Neural progenitor cell (in vitro differentiated cells): ENCODE results near the gene PEX16. TPM values are rescaled to one million over a fixed set of nuclear protein-coding genes. Genes with fewer than 3 reads are reported as not detected.

Experiments used
- DNase-seq: peaks from one replicate; pipeline ENCODE4 v3.0.0-alpha.2; 2016; ENCODE audit warnings: low spot score
- H2AFZ ChIP-seq: fragments of 200-600 bp; sonication (generic); replicated peaks from 2 replicates; pipeline ENCODE4 v1.6.1; 2016; ENCODE audit warnings: antibody characterized with exemption
- H3F3A ChIP-seq: fragments of 200-600 bp; sonication (generic); 2 replicates; pipeline ENCODE4 v1.6.1; 2016; ENCODE audit warnings: antibody characterized with exemption, low read depth
- H3K27ac ChIP-seq: fragments of 200-600 bp; sonication (generic); 2 replicates; pipeline ENCODE4 v1.5.1; 2016; ENCODE audit warnings: mild to moderate bottlenecking
- H3K27me3 ChIP-seq: fragments of 200-600 bp; sonication (generic); 2 replicates; pipeline ENCODE4 v1.6.1; 2016; ENCODE audit warnings: mild to moderate bottlenecking, moderate library complexity
- H3K36me3 ChIP-seq: fragments of 200-600 bp; sonication (generic); 2 replicates; pipeline ENCODE4 v1.5.1; 2016
- H3K4me1 ChIP-seq: fragments of 200-600 bp; sonication (generic); 2 replicates; pipeline ENCODE4 v1.6.1; 2016; ENCODE audit warnings: mixed run types
- H3K4me2 ChIP-seq: fragments of 200-600 bp; sonication (generic); 2 replicates; pipeline ENCODE4 v1.6.1; 2016
- H3K4me3 ChIP-seq: fragments of 200-600 bp; sonication (generic); 2 replicates; pipeline ENCODE4 v1.5.1; 2016
- H3K79me2 ChIP-seq: fragments of 200-600 bp; sonication (generic); 2 replicates; pipeline ENCODE4 v1.6.1; 2016; ENCODE audit warnings: low read depth
- H3K9ac ChIP-seq: fragments of 200-600 bp; sonication (generic); 2 replicates; pipeline ENCODE4 v1.6.1; 2016
- H3K9me3 ChIP-seq: fragments of 200-600 bp; sonication (generic); 2 replicates; pipeline ENCODE4 v1.5.1; 2016; ENCODE audit warnings: low read depth
- H4K20me1 ChIP-seq: fragments of 200-600 bp; sonication (generic); 2 replicates; pipeline ENCODE4 v1.6.1; 2016; ENCODE audit warnings: low read depth
- H3K27ac Mint-ChIP-seq: 3 replicates; pipeline ENCODE4 v1.8.0; 2021; ENCODE audit warnings: mixed read lengths
- H3K27me3 Mint-ChIP-seq: 2 replicates; pipeline ENCODE4 v1.8.0; 2022; ENCODE audit warnings: low read depth, mild to moderate bottlenecking, inconsistent platforms, moderate library complexity, mixed read lengths; ENCODE audit not compliant: insufficient read depth
- H3K36me3 Mint-ChIP-seq: 3 replicates; pipeline ENCODE4 v1.8.0; 2021; ENCODE audit warnings: mixed read lengths
- H3K4me1 Mint-ChIP-seq: 3 replicates; pipeline ENCODE4 v1.8.0; 2021; ENCODE audit warnings: mixed read lengths
- H3K4me3 Mint-ChIP-seq: 3 replicates; pipeline ENCODE4 v1.8.0; 2021; ENCODE audit warnings: mild to moderate bottlenecking, moderate library complexity, mixed read lengths
- H3K9me3 Mint-ChIP-seq: 3 replicates; pipeline ENCODE4 v1.8.0; 2020; ENCODE audit warnings: mixed read lengths
- CTCF ChIP-seq: fragments of 200-600 bp; sonication (generic); IDR thresholded peaks from 2 replicates; pipeline ENCODE4 v1.5.1; 2017; ENCODE audit warnings: antibody characterized with exemption, mild to moderate bottlenecking
- EZH2 ChIP-seq: fragments of 200-600 bp; sonication (generic); IDR thresholded peaks from 2 replicates; pipeline ENCODE4 v1.6.1; 2017; ENCODE audit warnings: antibody characterized with exemption, mild to moderate bottlenecking, moderate library complexity
- EZH2phosphoT487 ChIP-seq: fragments of 200-600 bp; sonication (generic); IDR thresholded peaks from 2 replicates; pipeline ENCODE4 v1.6.1; 2017; ENCODE audit warnings: antibody characterized with exemption
- total RNA-seq: library from RNA; depleted of rRNA; stranded (reverse); fragments of >200 nt; gene quantifications from 2 replicates; pipeline ENCODE4 v1.2.3, GENCODE V29; 2015; ENCODE audit warnings: low replicate concordance

PEX16 gene
- total RNA-seq, 1 donor from 2014 or later = 11.6 TPM

GRCh38 chr11:45930031-45930794 is 12.5 kb upstream of the PEX16 start:
- Histone ChIP-seq H3K9me3 (no peaks in the 10 kb centered on the region), H2AFZ (no peak overlapping the region), H3K27me3 (no peaks in the 10 kb centered on the region), H3K27ac (no peak overlapping the region), H3K4me1 (no peaks in the 10 kb centered on the region), H4K20me1 (peaks cover 8% of the 10 kb centered on the region), H3K9ac (no peak overlapping the region), H3K4me3 (no peak overlapping the region), H3K36me3 (no peaks in the 10 kb centered on the region), H3K79me2 (no peaks in the 10 kb centered on the region), H3F3A (peaks cover 10% of the 10 kb centered on the region), H3K4me2 (no peak overlapping the region)
- H3K4me3 Mint-ChIP-seq = no peak overlapping the region
- H3K4me1 Mint-ChIP-seq = no peaks in the 10 kb centered on the region
- peaks cover 11% of the 10 kb centered on the region for H3K27me3 Mint-ChIP-seq
- H3K36me3 Mint-ChIP-seq = peaks cover 5% of the 10 kb centered on the region
- no peak for TF ChIP-seq EZH2phosphoT487
- TF ChIP-seq EZH2 = no peak
- TF ChIP-seq CTCF = no peak
- no peak for DNase-seq
- H3K27ac Mint-ChIP-seq = no peak overlapping the region
- H3K9me3 Mint-ChIP-seq = no peaks in the 10 kb centered on the region

- Histone ChIP-seq H3K27me3 (no peaks in the 10 kb centered on the region), H3K9ac (no peak overlapping the region), H3K4me1 (no peaks in the 10 kb centered on the region), H3F3A (peaks cover 10% of the 10 kb centered on the region), H2AFZ (no peak overlapping the region), H3K36me3 (no peaks in the 10 kb centered on the region), H3K79me2 (no peaks in the 10 kb centered on the region), H3K9me3 (no peaks in the 10 kb centered on the region), H3K4me2 (no peak overlapping the region), H4K20me1 (peaks cover 10% of the 10 kb centered on the region), H3K4me3 (no peak overlapping the region), H3K27ac (no peak overlapping the region)
- H3K4me1 Mint-ChIP-seq = no peaks in the 10 kb centered on the region
- H3K36me3 Mint-ChIP-seq = peaks cover 5% of the 10 kb centered on the region
- no peaks in the 10 kb centered on the region for H3K9me3 Mint-ChIP-seq
- no peak overlapping the region for H3K27ac Mint-ChIP-seq
- TF ChIP-seq CTCF (no peak), EZH2phosphoT487 (no peak), EZH2 (no peak)
- DNase-seq = no peak
- H3K27me3 Mint-ChIP-seq = peaks cover 16% of the 10 kb centered on the region
- no peak overlapping the region for H3K4me3 Mint-ChIP-seq
These were observed 11.9 kb upstream of the PEX16 start for GRCh38 chr11:45929486-45930030.

- H3K9ac ChIP-seq = no peak overlapping the region
- H2AFZ ChIP-seq = no peak overlapping the region
- H4K20me1 ChIP-seq = peaks cover 15% of the 10 kb centered on the region
- no peak for DNase-seq
- H3K36me3 ChIP-seq = no peaks in the 10 kb centered on the region
- H3K4me1 ChIP-seq = no peaks in the 10 kb centered on the region
- TF ChIP-seq CTCF (no peak), EZH2 (no peak)
- Mint-ChIP-seq H3K4me3 (no peak overlapping the region), H3K27ac (no peak overlapping the region), H3K4me1 (peaks cover 6% of the 10 kb centered on the region), H3K27me3 (peaks cover 23% of the 10 kb centered on the region), H3K36me3 (peaks cover 5% of the 10 kb centered on the region), H3K9me3 (no peaks in the 10 kb centered on the region)
- no peaks in the 10 kb centered on the region for H3K27me3 ChIP-seq
- H3K27ac ChIP-seq = no peak overlapping the region
- H3K4me3 ChIP-seq = no peak overlapping the region
- peaks cover 10% of the 10 kb centered on the region for H3F3A ChIP-seq
- H3K4me2 ChIP-seq = no peak overlapping the region
- peaks cover 5% of the 10 kb centered on the region for H3K79me2 ChIP-seq
- no peaks in the 10 kb centered on the region for H3K9me3 ChIP-seq
These were observed 11.0 kb upstream of the PEX16 start for GRCh38 chr11:45928535-45929215.
